Activated T-helper 17 cell treated with anti-CD3 and anti-CD28 coated beads, Interleukin-2, amount 50 U/mL, for 72 hours (primary cell): ENCODE data around the gene KPNA1. TPM values are rescaled to one million over a fixed set of nuclear protein-coding genes. Genes with fewer than 3 reads are reported as not detected.
"Not testable (repeated sequence)": the region's sequence is repeated elsewhere in the genome, so short reads cannot be mapped to it uniquely, and the experiment has no call there.

Source experiments
- ATAC-seq: fragments of 150-1000 bp; cut with Tn5 transposase; replicated peaks from 2 replicates; pipeline ENCODE4 v1.10.0; 2021; ENCODE audit warnings: mild to moderate bottlenecking, moderate library complexity
- H3K27ac Mint-ChIP-seq: one replicate; pipeline ENCODE4 v1.8.0; 2022; ENCODE audit warnings: mixed read lengths
- H3K27me3 Mint-ChIP-seq: one replicate; pipeline ENCODE4 v1.8.0; 2022; ENCODE audit warnings: mixed read lengths
- H3K36me3 Mint-ChIP-seq: one replicate; pipeline ENCODE4 v1.8.0; 2022; ENCODE audit warnings: low read depth, mild to moderate bottlenecking, mixed read lengths
- H3K4me1 Mint-ChIP-seq: one replicate; pipeline ENCODE4 v1.8.0; 2022; ENCODE audit warnings: mixed read lengths
- H3K4me3 Mint-ChIP-seq: one replicate; pipeline ENCODE4 v1.8.0; 2022; ENCODE audit warnings: mild to moderate bottlenecking, mixed read lengths
- H3K9me3 Mint-ChIP-seq: one replicate; pipeline ENCODE4 v1.8.0; 2022; ENCODE audit warnings: mixed read lengths
- total RNA-seq, 2 donors: library from RNA; stranded (reverse); gene quantifications; one replicate each; pipeline ENCODE4 v1.2.3, GENCODE V29; 2022

KPNA1 gene
- total RNA-seq, 2 donors from 2014 or later, result 29.2 to 47.9 TPM

DNA sequence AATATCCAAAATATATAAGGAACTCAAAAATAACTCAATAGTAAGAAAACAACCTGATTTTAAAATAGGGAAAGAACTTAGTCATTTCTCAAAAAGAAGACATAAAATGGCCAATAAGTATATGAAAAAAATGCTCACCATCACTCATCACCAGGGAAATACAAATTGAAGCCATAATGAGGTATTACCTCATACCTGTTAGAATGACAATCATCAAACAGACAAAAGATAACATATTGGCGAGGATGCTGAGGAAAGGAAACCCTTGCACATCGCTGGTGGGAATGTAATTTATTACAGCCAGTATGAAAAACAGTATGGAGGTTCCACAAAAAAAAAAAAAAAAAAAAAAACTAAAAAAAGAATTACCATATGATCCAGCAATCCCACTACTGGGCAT lies 38.2 kb downstream of the KPNA1 start:
- ATAC-seq, result no peak
- Mint-ChIP-seq H3K27me3 (no peaks in the 10 kb centered on the region), H3K4me3 (no peak overlapping the region), H3K36me3 (peaks cover 25% of the 10 kb centered on the region), H3K4me1 (peaks cover 48% of the 10 kb centered on the region), H3K9me3 (no peaks in the 10 kb centered on the region), H3K27ac (no peak overlapping the region)

- Mint-ChIP-seq H3K36me3 (peaks cover 25% of the 10 kb centered on the region), H3K4me3 (no peak overlapping the region), H3K27ac (no peak overlapping the region), H3K27me3 (no peaks in the 10 kb centered on the region), H3K4me1 (peaks cover 53% of the 10 kb centered on the region), H3K9me3 (no peaks in the 10 kb centered on the region)
- ATAC-seq, result no peak
These were observed 39.4 kb downstream of the KPNA1 start for GRCh38 chr3:122475316-122475715.

GRCh38 chr3:122469659-122470058 lies 45.1 kb downstream of the KPNA1 start:
- Mint-ChIP-seq H3K4me3 (peak overlapping the region; percentile 18), H3K27me3 (no peaks in the 10 kb centered on the region), H3K4me1 (peaks cover 36% of the 10 kb centered on the region), H3K9me3 (no peaks in the 10 kb centered on the region), H3K27ac (peak overlapping the region; percentile 50), H3K36me3 (peaks cover 44% of the 10 kb centered on the region)
- no peak for ATAC-seq

DNA sequence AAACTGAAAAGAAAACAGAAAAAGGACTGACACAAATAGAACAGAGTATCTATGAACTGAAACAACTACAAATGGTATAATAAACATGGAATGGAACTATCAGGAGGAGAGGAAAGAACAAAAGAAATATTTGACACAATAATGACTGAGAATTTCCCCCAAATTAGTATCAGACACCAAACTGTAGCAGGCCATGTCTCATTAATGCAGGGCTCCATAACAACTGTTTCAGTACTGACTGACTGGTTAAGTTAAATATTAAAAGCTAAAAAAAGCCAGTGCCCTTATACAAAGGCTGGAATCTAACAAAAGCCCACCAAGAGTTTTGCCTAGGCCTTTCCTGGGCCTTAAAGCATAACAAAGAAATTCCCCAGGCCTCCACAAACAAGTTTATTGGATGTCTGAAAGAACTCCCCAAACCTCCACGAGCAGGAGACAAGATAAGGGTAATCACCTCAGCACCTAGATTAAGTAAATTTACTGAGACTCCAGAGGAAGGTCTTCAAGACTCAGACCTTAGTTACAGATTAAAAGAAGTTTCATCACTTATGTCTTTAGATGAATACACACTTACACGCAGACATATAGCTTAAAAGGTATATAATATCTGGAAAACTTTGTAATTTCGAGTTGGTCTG lies 45.7 kb downstream of the KPNA1 start:
- ATAC-seq, result no peak
- H3K4me3 Mint-ChIP-seq, result peak overlapping the region; percentile 18
- H3K27ac Mint-ChIP-seq, result peak overlapping the region; percentile 50
- no peaks in the 10 kb centered on the region for H3K27me3 Mint-ChIP-seq
- H3K9me3 Mint-ChIP-seq, result no peaks in the 10 kb centered on the region
- peaks cover 33% of the 10 kb centered on the region for H3K4me1 Mint-ChIP-seq
- H3K36me3 Mint-ChIP-seq, result peaks cover 44% of the 10 kb centered on the region

- Mint-ChIP-seq H3K4me1 (peaks cover 19% of the 10 kb centered on the region), H3K36me3 (peaks cover 61% of the 10 kb centered on the region), H3K4me3 (no peak overlapping the region), H3K9me3 (no peaks in the 10 kb centered on the region), H3K27me3 (no peaks in the 10 kb centered on the region), H3K27ac (no peak overlapping the region)
- ATAC-seq, result no peak
These were observed 48.0 kb downstream of the KPNA1 start for GRCh38 chr3:122466701-122467240.

DNA sequence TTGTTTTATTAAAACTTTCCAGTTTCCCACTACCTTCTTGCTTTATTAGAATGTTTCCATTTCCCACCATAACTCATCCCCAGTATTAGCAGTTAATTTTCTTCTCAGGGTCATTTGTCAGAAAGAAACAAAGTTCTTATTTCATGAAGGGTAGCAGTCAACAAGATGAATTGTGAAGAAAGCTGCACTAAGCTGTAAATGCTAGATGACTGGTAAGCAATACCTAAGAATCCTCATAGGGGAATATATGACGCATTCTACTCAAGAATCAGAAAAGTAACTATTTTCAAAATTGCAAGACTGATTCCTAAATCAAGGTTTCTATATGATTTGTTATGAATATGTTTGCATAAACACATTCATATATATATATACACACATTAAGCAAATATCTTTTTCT lies 50.1 kb downstream of the KPNA1 start:
- Mint-ChIP-seq H3K4me1 (peaks cover 16% of the 10 kb centered on the region), H3K27me3 (no peaks in the 10 kb centered on the region), H3K4me3 (no peak overlapping the region), H3K27ac (peak overlapping the region; percentile 46), H3K36me3 (peaks cover 80% of the 10 kb centered on the region), H3K9me3 (no peaks in the 10 kb centered on the region)
- ATAC-seq, result peak; percentile 52

- H3K36me3 Mint-ChIP-seq, result peaks cover 95% of the 10 kb centered on the region
- H3K27me3 Mint-ChIP-seq, result no peaks in the 10 kb centered on the region
- H3K27ac Mint-ChIP-seq, result no peak overlapping the region
These were observed 52.3 kb downstream of the KPNA1 start for GRCh38 chr3:122462406-122462805.

DNA sequence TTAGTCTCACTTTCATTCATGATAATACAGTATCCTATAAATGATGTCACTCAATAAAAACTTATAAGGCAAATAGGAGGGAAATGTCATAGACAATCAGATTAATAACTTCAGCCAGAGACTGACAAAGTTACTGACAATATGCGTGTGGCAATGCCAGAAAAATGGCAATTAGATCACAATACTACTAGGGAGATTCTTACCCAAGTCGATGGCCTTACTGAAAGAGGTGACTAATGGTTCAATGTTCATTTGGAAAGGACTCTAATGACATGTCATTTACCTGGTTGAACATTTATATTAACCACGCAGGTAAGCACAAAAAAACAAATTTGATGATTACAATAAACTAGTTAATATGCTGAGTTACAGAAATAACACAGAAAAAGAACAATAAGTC lies 52.9 kb downstream of the KPNA1 start:
- Mint-ChIP-seq H3K27ac (peak overlapping the region; percentile 61), H3K4me3 (no peak overlapping the region), H3K4me1 (peaks cover 7% of the 10 kb centered on the region), H3K27me3 (no peaks in the 10 kb centered on the region), H3K36me3 (peaks cover 96% of the 10 kb centered on the region), H3K9me3 (no peaks in the 10 kb centered on the region)
- no peak for ATAC-seq

More at GRCh38 chr3:122462406-122462805, 52.3 kb downstream of the KPNA1 start:
- H3K4me1 Mint-ChIP-seq, result peaks cover 11% of the 10 kb centered on the region
- no peaks in the 10 kb centered on the region for H3K9me3 Mint-ChIP-seq
- H3K4me3 Mint-ChIP-seq, result no peak overlapping the region
- no peak for ATAC-seq

DNA sequence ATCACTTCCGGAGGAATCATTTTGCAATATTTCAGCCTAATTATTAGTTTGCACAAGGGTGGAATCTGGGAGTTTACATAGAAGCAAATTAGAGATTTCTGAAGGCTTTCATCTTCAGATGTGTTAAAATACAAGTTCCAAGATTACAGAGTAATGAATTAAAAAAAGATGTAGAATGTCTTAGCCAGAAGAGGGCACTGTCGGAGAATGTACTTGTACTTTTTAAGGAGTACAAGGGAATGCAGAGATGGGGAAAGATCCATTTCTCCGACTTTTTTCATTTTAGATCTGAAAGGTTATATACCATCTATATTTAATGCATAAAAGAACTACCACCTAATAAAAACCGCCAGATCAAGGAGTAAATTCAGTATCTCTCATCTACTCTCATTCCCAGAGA lies 55.7 kb downstream of the KPNA1 start:
- peaks cover 94% of the 10 kb centered on the region for H3K36me3 Mint-ChIP-seq
- H3K27ac Mint-ChIP-seq, result peak overlapping the region; percentile 56
- no peaks in the 10 kb centered on the region for H3K9me3 Mint-ChIP-seq
- ATAC-seq, result no peak
- H3K4me3 Mint-ChIP-seq, result no peak overlapping the region
- H3K27me3 Mint-ChIP-seq, result no peaks in the 10 kb centered on the region
- H3K4me1 Mint-ChIP-seq, result peaks cover 4% of the 10 kb centered on the region

DNA sequence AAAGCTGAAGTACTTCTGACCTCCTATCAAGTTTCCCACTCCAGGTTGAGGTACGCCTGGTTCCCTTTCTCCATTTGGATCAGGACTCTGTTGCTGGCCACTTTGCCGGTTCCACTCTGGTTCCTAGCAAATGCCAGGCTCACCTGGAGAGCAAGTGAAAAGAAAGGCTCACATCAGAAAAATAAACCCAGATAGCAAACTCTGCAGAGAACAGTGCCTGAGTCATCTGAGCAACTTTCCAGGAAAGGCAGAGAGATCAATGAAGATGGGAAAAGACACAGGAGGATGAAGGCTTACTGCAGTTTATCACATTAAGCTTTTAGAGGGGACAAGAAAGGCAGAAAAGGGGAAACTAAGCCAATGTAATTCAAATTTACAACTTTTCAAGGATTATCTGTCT lies 57.0 kb downstream of the KPNA1 start:
- Mint-ChIP-seq H3K27me3 (no peaks in the 10 kb centered on the region), H3K4me3 (no peak overlapping the region)
- no peak for ATAC-seq

GRCh38 chr3:122456074-122456473 lies 58.7 kb downstream of the KPNA1 start:
- Mint-ChIP-seq H3K4me1 (no peaks in the 10 kb centered on the region), H3K4me3 (no peak overlapping the region), H3K9me3 (no peaks in the 10 kb centered on the region), H3K27ac (no peak overlapping the region), H3K36me3 (peaks cover 95% of the 10 kb centered on the region), H3K27me3 (no peaks in the 10 kb centered on the region)
- ATAC-seq, result no peak

More for the DNA sequence above, 57.0 kb downstream of the KPNA1 start:
- Mint-ChIP-seq H3K36me3 (peaks cover 94% of the 10 kb centered on the region), H3K4me1 (peaks cover 4% of the 10 kb centered on the region), H3K27ac (peak overlapping the region; percentile 11), H3K9me3 (no peaks in the 10 kb centered on the region)

DNA sequence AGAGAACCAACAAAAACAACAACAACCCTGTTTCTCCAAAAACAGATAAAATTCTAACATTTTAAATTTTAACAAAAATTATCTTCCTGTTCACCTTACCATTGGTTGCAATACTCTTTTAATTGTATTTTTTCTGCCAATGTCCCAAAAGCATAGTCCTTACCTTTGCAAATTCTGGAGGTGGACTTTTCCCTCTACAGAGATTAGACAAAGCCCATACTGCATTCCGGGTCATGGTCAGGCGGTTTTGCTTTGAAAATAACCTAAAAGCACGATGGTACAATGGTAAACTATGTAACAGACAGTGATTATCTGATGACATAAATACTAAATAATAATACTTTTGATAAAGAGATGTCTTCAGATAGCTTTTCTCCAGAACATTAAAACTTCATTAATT lies 63.4 kb downstream of the KPNA1 start:
- no peak for ATAC-seq
- H3K4me3 Mint-ChIP-seq, result no peak overlapping the region
- H3K36me3 Mint-ChIP-seq, result peaks cover 98% of the 10 kb centered on the region
- peaks cover 4% of the 10 kb centered on the region for H3K9me3 Mint-ChIP-seq
- H3K27me3 Mint-ChIP-seq, result no peaks in the 10 kb centered on the region
- peak overlapping the region; percentile 61 for H3K27ac Mint-ChIP-seq
- H3K4me1 Mint-ChIP-seq, result peaks cover 11% of the 10 kb centered on the region

- H3K9me3 Mint-ChIP-seq, H3K4me3 Mint-ChIP-seq, H3K27me3 Mint-ChIP-seq, ATAC-seq: not testable (repeated sequence)
- peak overlapping the region; percentile 25 for H3K27ac Mint-ChIP-seq
- H3K36me3 Mint-ChIP-seq, result peaks cover 100% of the 10 kb centered on the region
- H3K4me1 Mint-ChIP-seq, result peaks cover 11% of the 10 kb centered on the region
These were observed 66.5 kb downstream of the KPNA1 start for GRCh38 chr3:122448218-122448617.

DNA sequence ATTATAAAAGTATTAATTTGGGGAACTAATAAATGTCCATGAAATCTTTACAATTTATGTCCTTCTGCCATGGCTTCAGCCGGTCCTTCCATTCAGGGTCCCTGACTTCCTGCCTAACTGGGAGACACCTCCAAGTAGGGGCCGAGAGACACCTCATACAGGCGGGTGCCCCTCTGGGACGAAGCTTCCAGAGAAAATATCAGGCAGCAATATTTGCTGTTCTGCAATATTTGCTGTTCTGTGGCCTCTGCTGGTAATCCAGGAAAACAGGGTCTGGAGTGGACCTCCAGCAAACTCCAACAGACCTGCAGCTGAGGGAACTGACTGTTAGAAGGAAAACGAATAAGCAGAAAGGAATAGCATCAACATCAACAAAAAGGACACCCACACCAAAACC lies 70.2 kb downstream of the KPNA1 start:
- not testable (repeated sequence) for H3K4me1 Mint-ChIP-seq, H3K4me3 Mint-ChIP-seq, ATAC-seq, H3K9me3 Mint-ChIP-seq, H3K27ac Mint-ChIP-seq, H3K27me3 Mint-ChIP-seq
- H3K36me3 Mint-ChIP-seq, result peaks cover 100% of the 10 kb centered on the region

DNA sequence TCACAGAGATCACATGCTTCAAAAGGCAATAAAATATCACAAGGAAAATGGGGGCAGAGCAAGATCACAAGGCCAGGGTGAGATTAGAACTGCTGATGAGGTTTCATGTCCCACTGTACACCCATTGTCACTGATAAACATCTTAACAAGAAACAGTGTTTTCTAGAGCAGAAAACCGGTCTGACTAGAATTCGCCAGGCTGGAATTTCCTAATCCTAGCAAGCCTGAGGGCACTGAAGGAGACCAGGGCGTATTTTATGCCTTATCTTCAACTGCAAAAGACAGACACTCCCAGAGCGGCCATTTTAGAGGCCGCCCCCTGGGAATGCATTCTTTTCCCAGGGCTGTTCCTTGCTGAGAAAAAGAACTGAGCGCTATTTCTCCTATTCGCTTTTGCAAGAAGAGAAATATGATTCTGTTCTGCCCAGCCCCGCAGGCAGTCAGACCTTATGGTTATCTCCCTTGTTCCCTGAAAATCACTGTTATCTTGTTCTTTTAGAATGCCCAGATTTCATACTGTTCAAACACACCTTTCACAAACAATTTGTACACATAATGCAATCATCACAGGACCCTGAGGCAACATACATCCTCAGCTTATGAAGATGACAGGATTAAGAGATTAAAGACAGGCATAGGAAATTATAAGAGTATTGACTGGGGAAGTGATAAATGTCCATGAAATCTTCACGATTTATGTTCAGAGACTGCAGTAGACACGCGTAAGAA lies 70.8 kb downstream of the KPNA1 start:
- not testable (repeated sequence) for H3K27me3 Mint-ChIP-seq, H3K27ac Mint-ChIP-seq, ATAC-seq, H3K9me3 Mint-ChIP-seq, H3K4me1 Mint-ChIP-seq, H3K4me3 Mint-ChIP-seq
- H3K36me3 Mint-ChIP-seq, result peaks cover 100% of the 10 kb centered on the region
